GM12878 (cell line): ENCODE data around the gene DAAM1. TPM values are rescaled to one million over a fixed set of nuclear protein-coding genes. Genes with fewer than 3 reads are reported as not detected.

ENCODE experiments used
- ATAC-seq: fragments of 200-7000 bp; cut with Tn5 transposase; 3 replicates; pipeline ENCODE4 v1.9.1; 2020; ENCODE audit warnings: mild to moderate bottlenecking, moderate library complexity
- BruUV-seq: library from RNA; stranded (reverse); fragments of 400-500 nt; replicated peaks from 2 replicates; lab custom pipeline; 2021; lab: Mats Ljungman, UMichigan
- CTCF ChIA-PET: fragments of 300-600 bp; sonication (Branson Sonifier 250); formaldehyde crosslinking; extraction: SDS; loops from one replicate; lab custom pipeline; 2021; ENCODE audit warnings: inconsistent platforms; lab: Yijun Ruan, JAX
- POLR2A ChIA-PET: fragments of 350-600 bp; formaldehyde crosslinking; extraction: SDS; loops from one replicate; lab custom pipeline; 2021; ENCODE audit warnings: inconsistent platforms; lab: Charles Lee
- RAD21 ChIA-PET: fragments of 300-600 bp; sonication (Branson Sonifier 250); formaldehyde crosslinking; loops from one replicate; lab custom pipeline; 2023; ENCODE audit warnings: antibody characterized with exemption; ENCODE audit not compliant: unreplicated experiment; lab: Charles Lee
- SMC1A ChIA-PET: fragments of 300-600 bp; sonication (Branson Sonifier 250); formaldehyde crosslinking; loops from one replicate; lab custom pipeline; 2023; ENCODE audit not compliant: unreplicated experiment, uncharacterized antibody; lab: Charles Lee
- DNase-seq: peaks from one replicate; pipeline ENCODE4 v3.0.0-alpha.2; 2011; ENCODE audit warnings: low read depth, low spot score
- FAIRE-seq: peaks from 3 replicates; lab custom pipeline; 2011; peaks lifted over from hg19 to GRCh38; lab: Jason Lieb, UNC
- H2AFZ ChIP-seq: 2 replicates; pipeline ENCODE4 v1.6.0; 2011; ENCODE audit warnings: low read depth, low read length, control low read depth; ENCODE audit not compliant: control insufficient read depth
- H3K27ac ChIP-seq: 2 replicates; pipeline ENCODE4 v1.5.1; 2011; ENCODE audit warnings: control low read depth; ENCODE audit not compliant: control insufficient read depth, insufficient read depth
- H3K27me3 ChIP-seq, 2 experiments: replicated peaks in 1 of 2; 2 replicates each; pipeline versions ENCODE4 v1.6.0 to v1.6.1; 2011; ENCODE audit warnings: low read length in 1 of 2; ENCODE audit not compliant: control insufficient read depth in 2 of 2, insufficient read depth in 2 of 2
- H3K36me3 ChIP-seq, 2 experiments: 2 replicates each; pipeline ENCODE4 v1.5.1; 2011; ENCODE audit warnings: low read length in 1 of 2; ENCODE audit not compliant: control insufficient read depth in 2 of 2, insufficient read depth in 2 of 2
- H3K4me1 ChIP-seq: 2 replicates; pipeline ENCODE4 v1.6.1; 2011; ENCODE audit warnings: mild to moderate bottlenecking, low read length, moderate library complexity, mixed read lengths; ENCODE audit not compliant: control insufficient read depth, insufficient read depth
- H3K4me2 ChIP-seq: 2 replicates; pipeline ENCODE4 v1.6.0; 2011; ENCODE audit warnings: control low read depth; ENCODE audit not compliant: control insufficient read depth, insufficient read depth
- H3K4me3 ChIP-seq: fragments of 200-600 bp; sonication (generic); 2 replicates; pipeline ENCODE4 v1.5.1; 2016
- H3K79me2 ChIP-seq: 2 replicates; pipeline ENCODE4 v1.6.0; 2011; ENCODE audit warnings: low read length; ENCODE audit not compliant: control insufficient read depth, insufficient read depth
- H3K9ac ChIP-seq: 2 replicates; pipeline ENCODE4 v1.8.0; 2011; ENCODE audit warnings: low read length, control low read depth, mixed read lengths; ENCODE audit not compliant: control insufficient read depth, insufficient read depth
- H3K9me3 ChIP-seq: replicated peaks from 3 replicates; pipeline ENCODE4 v1.5.1; 2011; ENCODE audit warnings: mild to moderate bottlenecking, low read length; ENCODE audit not compliant: control insufficient read depth, insufficient read depth
- H4K20me1 ChIP-seq: 2 replicates; pipeline ENCODE4 v1.6.0; 2011; ENCODE audit not compliant: control insufficient read depth, insufficient read depth
- DPF2 ChIP-seq: fragments of 450-650 bp; IDR thresholded peaks from 2 replicates; pipeline ENCODE4 v1.6.1; 2017; ENCODE audit warnings: mild to moderate bottlenecking
- HSF1 ChIP-seq: fragments of 150-350 bp; IDR thresholded peaks from 2 replicates; pipeline ENCODE4 v1.6.1; 2014; ENCODE audit warnings: mild to moderate bottlenecking, low read depth, low read length
- IKZF2 ChIP-seq, 2 experiments: fragments of 450-650 bp; IDR thresholded peaks; 2 replicates each; pipeline ENCODE4 v1.6.1; 2017; ENCODE audit warnings: mild to moderate bottlenecking in 2 of 2, moderate library complexity in 2 of 2
- IRF3 ChIP-seq: fragments of 450-650 bp; IDR thresholded peaks from 2 replicates; pipeline ENCODE4 v1.6.1; 2014; ENCODE audit warnings: mild to moderate bottlenecking
- JUND ChIP-seq: IDR thresholded peaks from 2 replicates; pipeline ENCODE4 v1.6.1; 2012; ENCODE audit warnings: low read depth, mild to moderate bottlenecking, low read length, improper control_type of control experiment, moderate library complexity
- SUZ12 ChIP-seq: fragments of 200-600 bp; sonication (generic); IDR thresholded peaks from one replicate; pipeline ENCODE4 v1.6.1; 2018; ENCODE audit warnings: antibody characterized with exemption, mild to moderate bottlenecking; ENCODE audit not compliant: unreplicated experiment
- ZNF24 ChIP-seq: fragments of 450-650 bp; IDR thresholded peaks from 2 replicates; pipeline ENCODE4 v1.6.1; 2017; ENCODE audit warnings: antibody characterized with exemption, mild to moderate bottlenecking
- WGBS: methylation state at CpG from one replicate; pipeline ENCODE4 v1.1.6; 2016; ENCODE audit warnings: low lambda C conversion rate; ENCODE audit not compliant: insufficient replicate concordance, insufficient coverage; ENCODE audit errors: missing lambda C conversion rate; 5-methylcytosine and 5-hydroxymethylcytosine counted together
- in situ Hi-C: fragments of 300-500 bp; cut with MboI; formaldehyde crosslinking; loops from 9 replicates; pipeline ENCODE4 v1.14.3; 2018; ENCODE audit warnings: mixed read lengths
- intact Hi-C: fragments of 100-400 bp; cut with micrococcal nuclease; formaldehyde crosslinking; loops from one replicate; pipeline ENCODE4 v1.14.2; 2022; ENCODE audit not compliant: unreplicated experiment
- polyA plus RNA-seq, 11 experiments: library from polyadenylated mRNA; depleted of rRNA in 4 of 11; unstranded in 6 of 11; stranded (reverse) in 5 of 11; fragments of >200 nt; fragmentation: Nextera tagmentation in 4 of 11; fragmentation: Illumina TruSeq in 1 of 11; extraction: Ambion mirVana in 4 of 11; extraction: Trizol in 1 of 11; gene quantifications; 1 replicate in 1 of 11; 2 replicates in 10 of 11; pipeline versions ENCODE4 v1.2.1 to v1.2.3, GENCODE V29; 2011 to 2016; ENCODE audit warnings: inconsistent platforms in 2 of 11, missing spikeins in 2 of 11, low read depth in 1 of 11
- total RNA-seq, 4 experiments: library from RNA; depleted of rRNA in 3 of 4; stranded (reverse); fragments of >200 nt in 3 of 4; fragmentation: Illumina TruSeq in 1 of 4; extraction: Trizol in 1 of 4; gene quantifications; 2 replicates each; pipeline versions ENCODE4 v1.2.1 to v1.2.3, GENCODE V29; 2013 to 2021
- TF ChIP-seq, protein P1 (sequence below): fragments of 450-650 bp; IDR thresholded peaks from 2 replicates; pipeline ENCODE4 v1.6.1; 2017; ENCODE audit warnings: mild to moderate bottlenecking

The DAAM1 gene
- total and polyA plus RNA-seq, 10 of the 15 experiments (the other 5 are each of a cell fraction or from before 2014, with no cell fraction given): 13.8 to 32.4 (median 24.2) TPM

- DNase-seq (no peak), FAIRE-seq (no peak), ATAC-seq (no peak)
- no peak overlapping the region for H2AFZ ChIP-seq
- H3K27me3 ChIP-seq: no peaks in the 10 kb centered on the region
- no TSS peak for BruUV-seq
- H3K4me2 ChIP-seq: no peak overlapping the region
- TF ChIP-seq IKZF2 (IDR thresholded peaks at IDR 0.05): no peak
- TF ChIP-seq JUND: no peak
- TF ChIP-seq ZNF24: no peak
- TF ChIP-seq, protein P1, sequence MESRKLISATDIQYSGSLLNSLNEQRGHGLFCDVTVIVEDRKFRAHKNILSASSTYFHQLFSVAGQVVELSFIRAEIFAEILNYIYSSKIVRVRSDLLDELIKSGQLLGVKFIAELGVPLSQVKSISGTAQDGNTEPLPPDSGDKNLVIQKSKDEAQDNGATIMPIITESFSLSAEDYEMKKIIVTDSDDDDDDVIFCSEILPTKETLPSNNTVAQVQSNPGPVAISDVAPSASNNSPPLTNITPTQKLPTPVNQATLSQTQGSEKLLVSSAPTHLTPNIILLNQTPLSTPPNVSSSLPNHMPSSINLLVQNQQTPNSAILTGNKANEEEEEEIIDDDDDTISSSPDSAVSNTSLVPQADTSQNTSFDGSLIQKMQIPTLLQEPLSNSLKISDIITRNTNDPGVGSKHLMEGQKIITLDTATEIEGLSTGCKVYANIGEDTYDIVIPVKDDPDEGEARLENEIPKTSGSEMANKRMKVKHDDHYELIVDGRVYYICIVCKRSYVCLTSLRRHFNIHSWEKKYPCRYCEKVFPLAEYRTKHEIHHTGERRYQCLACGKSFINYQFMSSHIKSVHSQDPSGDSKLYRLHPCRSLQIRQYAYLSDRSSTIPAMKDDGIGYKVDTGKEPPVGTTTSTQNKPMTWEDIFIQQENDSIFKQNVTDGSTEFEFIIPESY: no peak
- no peak for TF ChIP-seq DPF2
- no peak for TF ChIP-seq IRF3
- TF ChIP-seq SUZ12: no peak
- no peak for TF ChIP-seq HSF1
- H3K79me2 ChIP-seq: peaks cover 24% of the 10 kb centered on the region
- in situ Hi-C loops: no loop called here
- ChIA-PET RAD21 (interaction anchor here (1.5 to 3.9 kb wide), 4 partner anchors 28 to 54 kb away, joined by 3 to 40 read pairs (median 10); no protein-coding TSS in a partner anchor), CTCF (interaction anchor here (0.5 to 5.0 kb wide), 8 partner anchors 11 to 113 kb away, joined by 3 to 25 read pairs (median 4); no protein-coding TSS in a partner anchor), SMC1A (interaction anchor here (1.0 to 9.6 kb wide), 11 partner anchors 9 to 183 kb away, joined by 3 to 81 read pairs (median 6); partner anchors contain the start of gene DAAM1), POLR2A (interaction anchor here (1.0 to 5.5 kb wide), 4 partner anchors 32 to 54 kb away, joined by 7 to 31 read pairs (median 8); partner anchors contain the start of gene DAAM1)
- H3K4me1 ChIP-seq: peaks cover 27% of the 10 kb centered on the region
- no peaks in the 10 kb centered on the region for H3K36me3 ChIP-seq
- H4K20me1 ChIP-seq: no peaks in the 10 kb centered on the region
- intact Hi-C loops: no loop called here
- no peak overlapping the region for H3K27ac ChIP-seq
- H3K4me3 ChIP-seq: no peak overlapping the region
- H3K9ac ChIP-seq: no peak overlapping the region
- H3K9me3 ChIP-seq: no peaks in the 10 kb centered on the region; the same call in 1 of the 3 replicates
- 95% methylated on average over 1 of the region's 1 CpG for WGBS
Observed at GRCh38 chr14:59243174-59243573, 54.7 kb downstream of the DAAM1 start.
